Neural cell (in vitro differentiated cells): ENCODE measurements around the gene ABCG5. TPM values are rescaled to one million over a fixed set of nuclear protein-coding genes. Genes with fewer than 3 reads are reported as not detected.

Source experiments
- H2AFZ ChIP-seq: fragments of 200-600, 300-800 bp; sonication (generic), shearing (Covaris generic); 2 replicates; pipeline ENCODE4 v1.6.0; 2014; ENCODE audit warnings: low read depth, mild to moderate bottlenecking, antibody characterized with exemption, low read length, moderate library complexity
- H3F3A ChIP-seq: fragments of 200-600 bp; shearing (Covaris generic); 2 replicates; pipeline ENCODE4 v1.6.1; 2016; ENCODE audit warnings: mild to moderate bottlenecking, moderate library complexity, mixed read lengths, antibody characterized with exemption, low read length; ENCODE audit not compliant: insufficient read depth, poor library complexity, severe bottlenecking
- H3K27ac ChIP-seq: fragments of 200-600, 300-800 bp; sonication (generic), shearing (Covaris generic); 2 replicates; pipeline ENCODE4 v1.5.1; 2014; ENCODE audit warnings: mild to moderate bottlenecking, low read length, moderate library complexity
- H3K27me3 ChIP-seq: fragments of 300-800, 200-600 bp; sonication (generic), shearing (Covaris generic); 2 replicates; pipeline ENCODE4 v1.6.0; 2014; ENCODE audit warnings: mild to moderate bottlenecking, low read depth, low read length, moderate library complexity; ENCODE audit not compliant: insufficient read depth
- H3K36me3 ChIP-seq: fragments of 300-800, 200-600 bp; sonication (generic), shearing (Covaris generic); 2 replicates; pipeline ENCODE4 v1.5.1; 2014; ENCODE audit warnings: mild to moderate bottlenecking, antibody characterized with exemption, low read length, moderate library complexity; ENCODE audit not compliant: insufficient read depth
- H3K4me2 ChIP-seq: fragments of 300-800, 200-600 bp; sonication (generic), shearing (Covaris generic); 2 replicates; pipeline ENCODE4 v1.6.0; 2014; ENCODE audit warnings: mild to moderate bottlenecking, low read length
- H3K4me3 ChIP-seq: fragments of 300-800, 200-600 bp; sonication (generic), shearing (Covaris generic); 2 replicates; pipeline ENCODE4 v1.5.1; 2014; ENCODE audit warnings: mild to moderate bottlenecking, low read length, moderate library complexity
- H3K79me2 ChIP-seq: fragments of 200-600 bp; shearing (Covaris generic); replicated peaks from 2 replicates; pipeline ENCODE4 v1.6.0; 2014; ENCODE audit warnings: mild to moderate bottlenecking, low read length, moderate library complexity; ENCODE audit not compliant: insufficient read depth
- H3K9ac ChIP-seq: fragments of 300-800, 200-600 bp; sonication (generic), shearing (Covaris generic); 2 replicates; pipeline ENCODE4 v1.6.1; 2016; ENCODE audit warnings: mild to moderate bottlenecking, low read length, mixed read lengths
- H3K9me2 ChIP-seq: fragments of 200-600 bp; shearing (Covaris generic); 2 replicates; pipeline ENCODE4 v1.6.1; 2016; ENCODE audit warnings: mild to moderate bottlenecking, low read length, mixed read lengths; ENCODE audit not compliant: insufficient read depth
- H3K9me3 ChIP-seq: fragments of 200-600, 300-800 bp; sonication (generic), shearing (Covaris generic); 2 replicates; pipeline ENCODE4 v1.6.1; 2016; ENCODE audit warnings: mild to moderate bottlenecking, mixed run types, low read length, moderate library complexity, mixed read lengths
- H4K20me1 ChIP-seq: fragments of 200-600 bp; shearing (Covaris generic); 2 replicates; pipeline ENCODE4 v1.6.1; 2016; ENCODE audit warnings: mild to moderate bottlenecking, mixed run types; ENCODE audit not compliant: insufficient read depth
- CTCF ChIP-seq: fragments of 450-650 bp; IDR thresholded peaks from 2 replicates; pipeline ENCODE4 v1.5.1; 2014; ENCODE audit warnings: antibody characterized with exemption, mild to moderate bottlenecking, moderate library complexity; ENCODE audit not compliant: poor library complexity, severe bottlenecking
- EP300 ChIP-seq: fragments of 450-650 bp; conservative IDR thresholded peaks from 2 replicates; pipeline ENCODE4 v1.6.1; 2014; ENCODE audit warnings: antibody characterized with exemption, mild to moderate bottlenecking, moderate library complexity; ENCODE audit not compliant: poor library complexity, severe bottlenecking
- EZH2 ChIP-seq: fragments of 200-600, 300-800 bp; shearing (Covaris generic), sonication (generic); IDR thresholded peaks from 2 replicates; pipeline ENCODE4 v1.6.1; 2014; ENCODE audit warnings: antibody characterized with exemption, low read length, borderline replicate concordance, mild to moderate bottlenecking; ENCODE audit not compliant: insufficient read depth, poor library complexity, severe bottlenecking
- MXI1 ChIP-seq: fragments of 450-650 bp; conservative IDR thresholded peaks from 2 replicates; pipeline ENCODE4 v1.6.1; 2014; ENCODE audit warnings: antibody characterized with exemption, mild to moderate bottlenecking; ENCODE audit not compliant: poor library complexity, severe bottlenecking
- POLR2AphosphoS5 ChIP-seq: IDR thresholded peaks from 2 replicates; pipeline ENCODE4 v1.6.1; 2012
- RAD21 ChIP-seq: fragments of 450-650 bp; conservative IDR thresholded peaks from 2 replicates; pipeline ENCODE4 v1.6.1; 2014; ENCODE audit warnings: antibody characterized with exemption, mild to moderate bottlenecking, moderate library complexity
- REST ChIP-seq: IDR thresholded peaks from 2 replicates; pipeline ENCODE4 v1.6.1; 2012; ENCODE audit warnings: borderline replicate concordance
- SMC3 ChIP-seq: fragments of 450-650 bp; conservative IDR thresholded peaks from 2 replicates; pipeline ENCODE4 v1.6.1; 2014; ENCODE audit warnings: antibody characterized with exemption, mild to moderate bottlenecking, moderate library complexity; ENCODE audit not compliant: poor library complexity
- TAF1 ChIP-seq: IDR thresholded peaks from 2 replicates; pipeline ENCODE4 v1.6.1; 2012; ENCODE audit warnings: low read depth
- polyA plus RNA-seq: library from polyadenylated mRNA; depleted of rRNA; stranded (reverse); fragments of >200 nt; gene quantifications from 2 replicates; pipeline ENCODE4 v1.2.3, GENCODE V29; 2014

ABCG5 gene
- polyA plus RNA-seq, 1 donor from 2014 or later, result not detected

DNA sequence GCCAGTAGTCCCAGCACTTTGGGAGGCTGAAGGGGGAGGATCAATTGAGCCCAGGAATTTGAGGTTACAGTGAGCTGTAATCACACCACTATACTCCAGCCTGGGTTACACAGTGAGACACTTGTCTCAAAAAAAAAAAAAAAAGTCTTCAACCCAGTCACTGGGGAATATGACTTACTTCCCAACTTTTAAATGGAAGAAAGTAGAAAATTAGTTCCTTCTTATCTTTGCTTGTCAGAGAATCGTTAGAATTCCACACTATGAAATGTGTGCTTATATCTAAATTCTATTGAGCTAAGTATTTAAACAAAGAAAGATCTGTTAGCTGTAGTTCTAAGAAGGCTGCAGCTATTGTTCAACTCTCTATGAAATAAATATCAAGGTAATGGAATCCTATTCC lies 42.4 kb downstream of the ABCG5 start (continued):
- no peak for TF ChIP-seq SMC3

GRCh38 chr2:43794956-43795355 lies 43.7 kb downstream of the ABCG5 start:
- Histone ChIP-seq H3K9me2 (no peaks in the 10 kb centered on the region), H3K4me3 (no peak overlapping the region), H3K27me3 (no peaks in the 10 kb centered on the region), H3K4me2 (no peak overlapping the region), H4K20me1 (no peaks in the 10 kb centered on the region), H3F3A (no peaks in the 10 kb centered on the region), H3K36me3 (no peaks in the 10 kb centered on the region), H3K9me3 (no peaks in the 10 kb centered on the region), H3K27ac (no peak overlapping the region), H3K9ac (no peak overlapping the region), H2AFZ (no peak overlapping the region), H3K79me2 (no peaks in the 10 kb centered on the region)
- no peak for TF ChIP-seq MXI1
- TF ChIP-seq POLR2AphosphoS5, result no peak
- TF ChIP-seq SMC3, result no peak
- TF ChIP-seq RAD21, result no peak
- TF ChIP-seq EZH2, result no peak
- TF ChIP-seq TAF1, result no peak

GRCh38 chr2:43792653-43793052 lies 46.0 kb downstream of the ABCG5 start:
- Histone ChIP-seq H3F3A (no peaks in the 10 kb centered on the region), H3K9me2 (no peaks in the 10 kb centered on the region), H3K9me3 (no peaks in the 10 kb centered on the region), H3K27ac (no peak overlapping the region), H3K4me3 (no peak overlapping the region), H3K9ac (no peak overlapping the region), H3K79me2 (no peaks in the 10 kb centered on the region), H2AFZ (no peak overlapping the region), H3K4me2 (no peak overlapping the region), H4K20me1 (no peaks in the 10 kb centered on the region), H3K36me3 (no peaks in the 10 kb centered on the region), H3K27me3 (no peaks in the 10 kb centered on the region)
- TF ChIP-seq RAD21 (no peak), EP300 (no peak), EZH2 (no peak), POLR2AphosphoS5 (no peak), SMC3 (no peak), MXI1 (no peak), TAF1 (no peak), CTCF (no peak), REST (no peak)
